ENCODE measurements around the gene ADCY1.

Gene ADCY1

GRCh38 chr7:45578467-45578866 is 4.3 kb downstream of the ADCY1 start:
- peaks cover 8% of the 10 kb centered on the region for H3K4me1 ChIP-seq (ENCODE audit: insufficient read depth, low read length)
- peaks cover 0 to 28% of the 10 kb centered on the region in 2 donors for H3K27me3 ChIP-seq (ENCODE audit: control insufficient read depth in 1 of 2, insufficient read depth in 2 of 2, low read length in 2 of 2)
- no peak overlapping the region for H3K9ac ChIP-seq (ENCODE audit: low read length)
- no peak overlapping the region for H3K27ac ChIP-seq (ENCODE audit: low read depth, low read length)
- no peaks in the 10 kb centered on the region for H3K9me3 ChIP-seq (ENCODE audit: low read length)
- no peaks in the 10 kb centered on the region for H3K36me3 ChIP-seq (ENCODE audit: insufficient read depth, low read length)
- H3K4me3 ChIP-seq (ENCODE audit: low read depth in 1 of 2, low read length in 2 of 2) = no peak overlapping the region

DNA sequence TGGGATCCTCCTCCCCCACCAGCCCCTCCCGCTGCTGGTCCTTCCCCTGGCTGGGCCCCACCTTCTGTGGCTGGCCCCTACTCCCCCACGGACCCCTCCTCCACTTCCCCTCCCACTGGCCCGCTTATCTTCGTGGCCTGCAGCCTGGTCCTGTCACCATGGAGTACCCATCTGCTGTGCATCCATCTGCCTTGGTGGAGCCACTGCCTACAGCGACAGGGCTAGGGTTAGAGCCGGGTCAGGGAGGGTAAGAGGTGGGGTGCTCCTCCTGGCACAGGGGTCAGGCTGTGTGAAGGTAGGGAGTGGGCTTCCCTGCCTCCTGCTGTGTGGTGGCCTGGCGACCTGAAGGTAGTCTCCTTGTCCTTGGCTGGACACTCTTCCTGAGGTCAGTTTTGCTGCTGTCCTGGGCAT is 5.2 kb downstream of the ADCY1 start:
- H3K9me3 ChIP-seq (ENCODE audit: low read length) = no peaks in the 10 kb centered on the region
- H3K27me3 ChIP-seq (ENCODE audit: control insufficient read depth in 1 of 2, insufficient read depth in 2 of 2, low read length in 2 of 2) = peaks cover 0 to 28% of the 10 kb centered on the region in 2 donors
- H3K36me3 ChIP-seq (ENCODE audit: insufficient read depth, low read length) = no peaks in the 10 kb centered on the region

GRCh38 chr7:45580053-45580872 is 6.1 kb downstream of the ADCY1 start:
- H3K4me1 ChIP-seq (ENCODE audit: insufficient read depth, low read length) = peaks cover 3% of the 10 kb centered on the region
- H3K9me3 ChIP-seq (ENCODE audit: low read length) = no peaks in the 10 kb centered on the region
- H3K27ac ChIP-seq (ENCODE audit: low read depth, low read length) = no peak overlapping the region
- H3K9ac ChIP-seq (ENCODE audit: low read length) = no peak overlapping the region
- no peaks in the 10 kb centered on the region for H3K36me3 ChIP-seq (ENCODE audit: insufficient read depth, low read length)
- peaks cover 0 to 22% of the 10 kb centered on the region in 2 donors for H3K27me3 ChIP-seq (ENCODE audit: control insufficient read depth in 1 of 2, insufficient read depth in 2 of 2, low read length in 2 of 2)
- H3K4me3 ChIP-seq (ENCODE audit: low read depth in 1 of 2, low read length in 2 of 2) = no peak overlapping the region

More for the DNA sequence above, 5.2 kb downstream of the ADCY1 start:
- H3K9ac ChIP-seq (ENCODE audit: low read length) = no peak overlapping the region
- H3K4me1 ChIP-seq (ENCODE audit: insufficient read depth, low read length) = peaks cover 8% of the 10 kb centered on the region
- H3K4me3 ChIP-seq (ENCODE audit: low read depth in 1 of 2, low read length in 2 of 2) = no peak overlapping the region
- H3K27ac ChIP-seq (ENCODE audit: low read depth, low read length) = no peak overlapping the region

GRCh38 chr7:45581271-45581780 is 7.2 kb downstream of the ADCY1 start:
- H3K4me3 ChIP-seq (ENCODE audit: low read depth in 1 of 2, low read length in 2 of 2) = no peak overlapping the region
- peaks cover 0 to 11% of the 10 kb centered on the region in 2 donors for H3K27me3 ChIP-seq (ENCODE audit: control insufficient read depth in 1 of 2, insufficient read depth in 2 of 2, low read length in 2 of 2)
- H3K9me3 ChIP-seq (ENCODE audit: low read length) = no peaks in the 10 kb centered on the region
- no peak overlapping the region for H3K9ac ChIP-seq (ENCODE audit: low read length)
- no peaks in the 10 kb centered on the region for H3K4me1 ChIP-seq (ENCODE audit: insufficient read depth, low read length)
- H3K27ac ChIP-seq (ENCODE audit: low read depth, low read length) = no peak overlapping the region
- no peaks in the 10 kb centered on the region for H3K36me3 ChIP-seq (ENCODE audit: insufficient read depth, low read length)

GRCh38 chr7:45582136-45582749 is 8.1 kb downstream of the ADCY1 start:
- H3K4me1 ChIP-seq (ENCODE audit: insufficient read depth, low read length) = no peaks in the 10 kb centered on the region
- H3K27me3 ChIP-seq (ENCODE audit: control insufficient read depth in 1 of 2, insufficient read depth in 2 of 2, low read length in 2 of 2) = peaks cover 0 to 4% of the 10 kb centered on the region in 2 donors
- no peaks in the 10 kb centered on the region for H3K9me3 ChIP-seq (ENCODE audit: low read length)
- no peak overlapping the region for H3K9ac ChIP-seq (ENCODE audit: low read length)
- no peaks in the 10 kb centered on the region for H3K36me3 ChIP-seq (ENCODE audit: insufficient read depth, low read length)
- H3K27ac ChIP-seq (ENCODE audit: low read depth, low read length) = no peak overlapping the region
- no peak overlapping the region for H3K4me3 ChIP-seq (ENCODE audit: low read depth in 1 of 2, low read length in 2 of 2)

GRCh38 chr7:45582868-45583277 is 8.7 kb downstream of the ADCY1 start:
- no peak overlapping the region for H3K9ac ChIP-seq (ENCODE audit: low read length)
- H3K4me3 ChIP-seq (ENCODE audit: low read depth in 1 of 2, low read length in 2 of 2) = no peak overlapping the region

GRCh38 chr7:45583296-45583695 is 9.1 kb downstream of the ADCY1 start:
- H3K4me1 ChIP-seq (ENCODE audit: insufficient read depth, low read length) = no peaks in the 10 kb centered on the region
- H3K9ac ChIP-seq (ENCODE audit: low read length) = no peak overlapping the region
- no peak overlapping the region for H3K27ac ChIP-seq (ENCODE audit: low read depth, low read length)
- H3K9me3 ChIP-seq (ENCODE audit: low read length) = no peaks in the 10 kb centered on the region
- H3K4me3 ChIP-seq (ENCODE audit: low read depth in 1 of 2, low read length in 2 of 2) = no peak overlapping the region
- no peaks in the 10 kb centered on the region for H3K36me3 ChIP-seq (ENCODE audit: insufficient read depth, low read length)
- peaks cover 0 to 4% of the 10 kb centered on the region in 2 donors for H3K27me3 ChIP-seq (ENCODE audit: control insufficient read depth in 1 of 2, insufficient read depth in 2 of 2, low read length in 2 of 2)

More at GRCh38 chr7:45582868-45583277, 8.7 kb downstream of the ADCY1 start:
- no peaks in the 10 kb centered on the region for H3K9me3 ChIP-seq (ENCODE audit: low read length)
- H3K4me1 ChIP-seq (ENCODE audit: insufficient read depth, low read length) = no peaks in the 10 kb centered on the region
- H3K27me3 ChIP-seq (ENCODE audit: control insufficient read depth in 1 of 2, insufficient read depth in 2 of 2, low read length in 2 of 2) = peaks cover 0 to 4% of the 10 kb centered on the region in 2 donors
- H3K27ac ChIP-seq (ENCODE audit: low read depth, low read length) = no peak overlapping the region
- H3K36me3 ChIP-seq (ENCODE audit: insufficient read depth, low read length) = no peaks in the 10 kb centered on the region

GRCh38 chr7:45584261-45585210 is 10.4 kb downstream of the ADCY1 start:
- no peak overlapping the region for H3K4me3 ChIP-seq (ENCODE audit: low read depth in 1 of 2, low read length in 2 of 2)
- no peaks in the 10 kb centered on the region for H3K36me3 ChIP-seq (ENCODE audit: insufficient read depth, low read length)
- no peak overlapping the region for H3K9ac ChIP-seq (ENCODE audit: low read length)
- no peaks in the 10 kb centered on the region for H3K9me3 ChIP-seq (ENCODE audit: low read length)
- no peaks in the 10 kb centered on the region for H3K4me1 ChIP-seq (ENCODE audit: insufficient read depth, low read length)
- H3K27ac ChIP-seq (ENCODE audit: low read depth, low read length) = no peak overlapping the region
- H3K27me3 ChIP-seq (ENCODE audit: control insufficient read depth in 1 of 2, insufficient read depth in 2 of 2, low read length in 2 of 2) = peaks cover 0 to under 1% of the 10 kb centered on the region in 2 donors

- Histone ChIP-seq H3K4me1 (ENCODE audit: insufficient read depth, low read length) (no peaks in the 10 kb centered on the region), H3K27me3 (ENCODE audit: control insufficient read depth in 1 of 2, insufficient read depth in 2 of 2, low read length in 2 of 2) (no peaks in the 10 kb centered on the region), H3K27ac (ENCODE audit: low read depth, low read length) (no peak overlapping the region), H3K4me3 (ENCODE audit: low read depth in 1 of 2, low read length in 2 of 2) (no peak overlapping the region), H3K9ac (ENCODE audit: low read length) (no peak overlapping the region), H3K36me3 (ENCODE audit: insufficient read depth, low read length) (no peaks in the 10 kb centered on the region), H3K9me3 (ENCODE audit: low read length) (no peaks in the 10 kb centered on the region)
Observed at GRCh38 chr7:45585628-45586027, 11.5 kb downstream of the ADCY1 start.

DNA sequence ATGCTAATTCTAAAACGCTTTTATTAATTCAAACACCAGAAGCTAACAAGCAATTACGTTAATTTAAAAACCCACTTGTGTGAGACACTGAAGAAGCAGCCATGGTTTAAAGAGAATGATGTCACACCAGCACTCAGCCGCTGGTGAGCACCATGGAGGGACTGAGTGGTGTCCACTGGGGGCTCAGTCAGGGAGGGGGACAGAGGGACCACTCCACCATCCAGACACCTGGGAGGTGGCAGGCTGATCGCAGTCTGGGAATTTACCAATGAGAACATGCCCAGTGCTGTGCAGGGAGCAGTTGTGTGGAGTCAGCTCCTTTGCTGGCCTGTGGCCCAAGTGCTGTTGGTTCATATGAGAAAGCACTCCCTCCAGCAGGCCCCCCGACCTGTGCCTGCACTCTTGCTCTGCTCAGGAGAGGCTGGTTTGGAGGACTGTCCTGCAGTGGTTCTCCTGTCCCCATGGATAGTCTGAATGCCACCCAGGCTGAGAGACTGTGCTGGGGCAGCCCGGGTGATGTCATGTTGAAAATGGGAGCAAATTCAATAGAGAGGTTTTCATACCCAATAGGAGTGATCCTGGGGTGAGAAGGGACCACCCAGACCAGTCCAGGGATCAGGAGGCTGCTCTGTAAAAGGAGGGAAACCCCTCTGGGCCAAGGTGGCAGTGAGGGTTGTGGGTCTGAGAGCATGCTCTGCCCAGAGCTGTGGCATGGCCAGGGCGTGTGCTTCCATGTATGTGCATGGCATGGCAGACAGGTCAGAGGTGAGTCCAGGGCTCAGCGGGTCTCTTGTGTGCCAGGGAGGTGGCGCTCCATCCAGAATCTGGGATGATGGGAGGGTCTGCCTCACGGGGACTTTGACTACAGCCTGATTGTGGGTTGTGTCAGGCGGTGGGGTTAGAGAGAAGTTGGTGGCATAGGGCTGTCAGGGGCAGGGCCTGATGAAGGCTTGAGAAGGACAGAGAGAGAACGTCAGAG is 12.7 kb downstream of the ADCY1 start:
- no peaks in the 10 kb centered on the region for H3K4me1 ChIP-seq (ENCODE audit: insufficient read depth, low read length)
- no peaks in the 10 kb centered on the region for H3K9me3 ChIP-seq (ENCODE audit: low read length)
- no peak overlapping the region for H3K27ac ChIP-seq (ENCODE audit: low read depth, low read length)
- no peaks in the 10 kb centered on the region for H3K27me3 ChIP-seq (ENCODE audit: control insufficient read depth in 1 of 2, insufficient read depth in 2 of 2, low read length in 2 of 2)
- no peak overlapping the region for H3K9ac ChIP-seq (ENCODE audit: low read length)
- no peak overlapping the region for H3K4me3 ChIP-seq (ENCODE audit: low read depth in 1 of 2, low read length in 2 of 2)
- no peaks in the 10 kb centered on the region for H3K36me3 ChIP-seq (ENCODE audit: insufficient read depth, low read length)
